Tongue (tissue), 2 donors: ENCODE results near the gene C18orf63. TPM values are rescaled to one million over a fixed set of nuclear protein-coding genes. Genes with fewer than 3 reads are reported as not detected.
A peak's percentile ranks its signal among the peaks of the same experiment; 100 is the strongest.

ENCODE experiments used
- DNase-seq: peaks from one replicate; pipeline ENCODE4 v3.0.0-alpha.2; 2015
- total RNA-seq: library from RNA; depleted of rRNA; stranded (reverse); fragments of >200 nt; gene quantifications from one replicate; pipeline ENCODE4 v1.2.3, GENCODE V29; 2014

The C18orf63 gene
- total RNA-seq, 1 donor from 2014 or later: not detected

GRCh38 chr18:74377776-74378175, 62.1 kb downstream of the C18orf63 start:
- DNase-seq: no peak

- DNase-seq: no peak
These were observed 62.6 kb downstream of the C18orf63 start for GRCh38 chr18:74378179-74378682.

- no peak for DNase-seq
These were observed 65.3 kb downstream of the C18orf63 start for GRCh38 chr18:74380916-74381315.

- peak; percentile 64 for DNase-seq
These were observed 66.1 kb downstream of the C18orf63 start for GRCh38 chr18:74381621-74382295.

- DNase-seq: no peak
These were observed 66.9 kb downstream of the C18orf63 start for GRCh38 chr18:74382481-74383017.

- no peak for DNase-seq
These were observed 71.7 kb downstream of the C18orf63 start for GRCh38 chr18:74387383-74387782.

GRCh38 chr18:74388227-74388626, 72.6 kb downstream of the C18orf63 start:
- no peak for DNase-seq

- DNase-seq: no peak
These were observed 73.7 kb downstream of the C18orf63 start for GRCh38 chr18:74389171-74389927.

- DNase-seq: no peak
These were observed 74.4 kb downstream of the C18orf63 start for GRCh38 chr18:74389991-74390390.

- DNase-seq: no peak
These were observed 75.3 kb downstream of the C18orf63 start for GRCh38 chr18:74390900-74391299.

- DNase-seq: no peak
These were observed 76.7 kb downstream of the C18orf63 start for GRCh38 chr18:74392323-74392722.

- no peak for DNase-seq
These were observed 79.4 kb downstream of the C18orf63 start for GRCh38 chr18:74395006-74395405.

GRCh38 chr18:74395648-74396154, 80.1 kb downstream of the C18orf63 start:
- no peak for DNase-seq

- DNase-seq: peak; percentile 85
These were observed 80.8 kb downstream of the C18orf63 start for GRCh38 chr18:74396171-74397169.

GRCh38 chr18:74397572-74397971, 81.9 kb downstream of the C18orf63 start:
- DNase-seq: no peak

DNA sequence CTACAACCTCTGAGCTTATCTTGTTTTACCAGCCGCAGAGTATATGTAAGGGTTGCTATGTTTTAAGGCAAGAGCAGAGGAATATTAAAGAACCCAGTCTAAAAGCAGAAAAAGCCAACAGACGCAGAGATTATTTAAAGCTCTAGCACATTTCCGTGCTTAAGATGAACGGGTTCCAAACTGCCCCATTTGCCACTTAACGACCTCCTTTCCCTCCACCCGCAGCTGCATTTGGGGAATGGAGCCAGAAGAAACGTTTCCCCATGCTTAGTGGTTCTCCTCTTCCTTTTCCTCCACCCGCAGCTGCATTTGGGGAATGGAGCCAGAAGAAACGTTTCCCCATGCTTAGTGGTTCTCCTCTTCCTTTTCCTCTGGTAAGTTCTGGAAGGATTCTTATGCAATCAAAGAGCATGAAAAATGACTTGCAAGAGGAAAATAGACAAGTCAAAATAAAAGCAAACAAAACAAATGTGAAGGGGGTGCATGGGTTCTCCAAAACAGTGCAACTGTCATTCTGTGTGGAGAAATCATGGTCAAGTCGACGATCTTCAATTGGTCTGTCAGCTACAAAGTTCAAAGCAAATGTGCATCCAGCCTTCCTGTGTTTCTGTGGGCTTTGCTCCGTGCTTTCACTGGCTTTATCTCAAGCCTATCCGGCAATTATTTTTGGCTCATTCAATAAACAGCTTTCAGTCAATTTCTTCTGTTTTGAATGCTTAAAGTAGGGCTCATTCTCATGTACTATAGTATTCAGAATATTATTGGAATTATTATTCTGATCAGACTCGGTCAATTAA, 83.7 kb downstream of the C18orf63 start:
- no peak for DNase-seq

DNA sequence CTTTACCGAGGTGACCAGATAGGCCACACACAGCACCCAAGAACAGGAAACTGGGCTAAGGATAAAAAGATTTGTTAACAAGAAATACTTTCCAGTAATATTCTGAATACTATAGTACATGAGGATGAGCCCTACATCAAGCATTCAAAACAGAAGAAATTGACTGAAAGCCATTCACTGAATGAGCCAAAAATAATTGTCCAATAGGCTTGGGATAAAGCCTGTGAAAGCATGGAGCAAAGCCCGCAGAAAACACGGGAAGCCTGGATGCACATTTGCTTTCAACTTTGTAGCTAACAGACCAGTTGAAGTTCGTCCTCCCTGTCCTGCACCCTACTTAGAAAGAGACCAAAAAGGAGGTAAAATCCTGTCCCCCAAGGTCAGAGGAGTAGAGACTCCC, 85.2 kb downstream of the C18orf63 start:
- no peak for DNase-seq

GRCh38 chr18:74402806-74403433, 87.3 kb downstream of the C18orf63 start:
- DNase-seq: no peak

GRCh38 chr18:74407888-74408287, 92.2 kb downstream of the C18orf63 start:
- DNase-seq: no peak
